A673 (cell line): ENCODE data around the gene DENND1A. TPM values are rescaled to one million over a fixed set of nuclear protein-coding genes. Genes with fewer than 3 reads are reported as not detected.

Source experiments
- BruUV-seq: library from RNA; stranded (reverse); fragments of 400-500 nt; replicated peaks from 2 replicates; lab custom pipeline; 2021; lab: Mats Ljungman, UMichigan
- CTCF ChIA-PET: fragments of 300-600 bp; sonication (Branson Sonifier 250); formaldehyde crosslinking; loops from one replicate; lab custom pipeline; 2022; ENCODE audit warnings: antibody characterized with exemption; lab: Charles Lee
- POLR2A ChIA-PET: fragments of 300-600 bp; sonication (Branson Sonifier 250); formaldehyde crosslinking; loops from one replicate; lab custom pipeline; 2022; ENCODE audit warnings: antibody characterized with exemption; ENCODE audit not compliant: low non-redundant PET; lab: Charles Lee
- DNase-seq: peaks from one replicate; pipeline ENCODE4 v3.0.0-alpha.2; 2015; ENCODE audit warnings: low spot score
- H3K27ac ChIP-seq: fragments of 200-600 bp; sonication (generic); 2 replicates; pipeline ENCODE4 v1.5.1; 2016; ENCODE audit warnings: mixed run types, low read depth, mild to moderate bottlenecking, mixed read lengths, antibody characterized with exemption, low read length; ENCODE audit not compliant: poor library complexity, severe bottlenecking
- H3K27me3 ChIP-seq: fragments of 200-600 bp; sonication (generic); replicated peaks from 2 replicates; pipeline ENCODE4 v1.6.1; 2017; ENCODE audit warnings: mixed run types, low read depth, mild to moderate bottlenecking, mixed read lengths, antibody characterized with exemption, low read length; ENCODE audit not compliant: insufficient read depth, poor library complexity
- H3K36me3 ChIP-seq: fragments of 200-600 bp; sonication (generic); 2 replicates; pipeline ENCODE4 v1.6.1; 2016; ENCODE audit warnings: mixed run types, mild to moderate bottlenecking, mixed read lengths, antibody characterized with exemption, low read length; ENCODE audit not compliant: insufficient read depth, poor library complexity, severe bottlenecking
- H3K4me1 ChIP-seq: fragments of 200-600 bp; sonication (generic); 2 replicates; pipeline ENCODE4 v1.6.1; 2017; ENCODE audit warnings: mixed run types, mild to moderate bottlenecking, mixed read lengths, antibody characterized with exemption, low read length; ENCODE audit not compliant: insufficient read depth, poor library complexity, severe bottlenecking
- H3K4me3 ChIP-seq: fragments of 200-600 bp; sonication (generic); 2 replicates; pipeline ENCODE4 v1.5.1; 2016; ENCODE audit warnings: low read depth, mixed run types, mild to moderate bottlenecking, mixed read lengths, low read length; ENCODE audit not compliant: poor library complexity, severe bottlenecking
- H3K9me3 ChIP-seq: fragments of 200-600 bp; sonication (generic); 2 replicates; pipeline ENCODE4 v1.6.1; 2016; ENCODE audit warnings: mixed run types, low read depth, mild to moderate bottlenecking, mixed read lengths, antibody characterized with exemption, low read length; ENCODE audit not compliant: poor library complexity, severe bottlenecking
- EZH2 ChIP-seq: fragments of 200-600 bp; sonication (generic); IDR thresholded peaks from 2 replicates; pipeline ENCODE4 v1.6.1; 2017; ENCODE audit warnings: borderline replicate concordance, low read depth, mild to moderate bottlenecking, mixed read lengths, antibody characterized with exemption, low read length; ENCODE audit not compliant: poor library complexity, severe bottlenecking
- intact Hi-C: fragments of 100-400 bp; cut with micrococcal nuclease; formaldehyde crosslinking; loops from one replicate; pipeline ENCODE4 v1.10.0; 2022; ENCODE audit not compliant: unreplicated experiment
- total RNA-seq: library from RNA; stranded (reverse); gene quantifications from 2 replicates; pipeline ENCODE4 v1.2.3, GENCODE V29; 2021
- TF ChIP-seq, protein P1 (sequence below): fragments of 300-800, 200-600 bp; sonication (generic); conservative IDR thresholded peaks from 2 replicates; pipeline ENCODE4 v1.5.1; 2017; ENCODE audit warnings: low read depth, mild to moderate bottlenecking, antibody characterized with exemption, low read length, moderate library complexity, mixed read lengths

The DENND1A gene
- total RNA-seq, 1 experiment from 2014 or later: 12.0 TPM

DNA sequence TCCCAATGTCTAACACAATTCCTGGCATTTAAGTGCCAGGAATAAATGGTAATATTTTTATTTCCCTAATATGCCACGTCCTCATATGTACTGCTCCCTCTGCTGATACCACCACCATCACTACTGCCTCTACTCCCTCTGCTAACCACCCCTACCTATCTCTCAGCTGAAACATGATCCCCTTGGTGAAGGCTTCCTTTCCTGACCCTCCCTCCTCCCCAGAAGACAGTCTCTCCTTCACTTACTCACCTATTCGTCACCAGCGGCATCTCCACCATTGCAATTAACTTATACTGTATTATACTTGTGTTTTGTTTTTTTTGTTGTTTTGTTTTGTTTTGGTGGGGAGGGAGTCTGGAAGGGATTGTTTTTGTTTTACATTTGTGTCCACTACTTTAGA lies 4.8 kb downstream of the DENND1A start:
- ChIA-PET CTCF (no interaction called here), POLR2A (no interaction called here)
- Histone ChIP-seq H3K4me1 (peaks cover 44% of the 10 kb centered on the region), H3K36me3 (no peaks in the 10 kb centered on the region), H3K27me3 (no peaks in the 10 kb centered on the region), H3K4me3 (no peak overlapping the region), H3K27ac (no peak overlapping the region), H3K9me3 (no peaks in the 10 kb centered on the region)
- TF ChIP-seq EZH2: no peak
- TF ChIP-seq, protein P1, sequence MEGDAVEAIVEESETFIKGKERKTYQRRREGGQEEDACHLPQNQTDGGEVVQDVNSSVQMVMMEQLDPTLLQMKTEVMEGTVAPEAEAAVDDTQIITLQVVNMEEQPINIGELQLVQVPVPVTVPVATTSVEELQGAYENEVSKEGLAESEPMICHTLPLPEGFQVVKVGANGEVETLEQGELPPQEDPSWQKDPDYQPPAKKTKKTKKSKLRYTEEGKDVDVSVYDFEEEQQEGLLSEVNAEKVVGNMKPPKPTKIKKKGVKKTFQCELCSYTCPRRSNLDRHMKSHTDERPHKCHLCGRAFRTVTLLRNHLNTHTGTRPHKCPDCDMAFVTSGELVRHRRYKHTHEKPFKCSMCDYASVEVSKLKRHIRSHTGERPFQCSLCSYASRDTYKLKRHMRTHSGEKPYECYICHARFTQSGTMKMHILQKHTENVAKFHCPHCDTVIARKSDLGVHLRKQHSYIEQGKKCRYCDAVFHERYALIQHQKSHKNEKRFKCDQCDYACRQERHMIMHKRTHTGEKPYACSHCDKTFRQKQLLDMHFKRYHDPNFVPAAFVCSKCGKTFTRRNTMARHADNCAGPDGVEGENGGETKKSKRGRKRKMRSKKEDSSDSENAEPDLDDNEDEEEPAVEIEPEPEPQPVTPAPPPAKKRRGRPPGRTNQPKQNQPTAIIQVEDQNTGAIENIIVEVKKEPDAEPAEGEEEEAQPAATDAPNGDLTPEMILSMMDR: no peak
- DNase-seq: no peak
- intact Hi-C loops: no loop called here
- BruUV-seq: no TSS peak

GRCh38 chr9:123924727-123925126 lies 5.2 kb downstream of the DENND1A start:
- no peak overlapping the region for H3K27ac ChIP-seq
- no TSS peak for BruUV-seq
- TF ChIP-seq, protein P1: no peak
- TF ChIP-seq EZH2: no peak
- no peaks in the 10 kb centered on the region for H3K36me3 ChIP-seq
- DNase-seq: no peak
- peaks cover 44% of the 10 kb centered on the region for H3K4me1 ChIP-seq
- no peak overlapping the region for H3K4me3 ChIP-seq
- ChIA-PET CTCF (no interaction called here), POLR2A (no interaction called here)
- H3K27me3 ChIP-seq: no peaks in the 10 kb centered on the region
- H3K9me3 ChIP-seq: no peaks in the 10 kb centered on the region
- intact Hi-C loops: no loop called here

DNA sequence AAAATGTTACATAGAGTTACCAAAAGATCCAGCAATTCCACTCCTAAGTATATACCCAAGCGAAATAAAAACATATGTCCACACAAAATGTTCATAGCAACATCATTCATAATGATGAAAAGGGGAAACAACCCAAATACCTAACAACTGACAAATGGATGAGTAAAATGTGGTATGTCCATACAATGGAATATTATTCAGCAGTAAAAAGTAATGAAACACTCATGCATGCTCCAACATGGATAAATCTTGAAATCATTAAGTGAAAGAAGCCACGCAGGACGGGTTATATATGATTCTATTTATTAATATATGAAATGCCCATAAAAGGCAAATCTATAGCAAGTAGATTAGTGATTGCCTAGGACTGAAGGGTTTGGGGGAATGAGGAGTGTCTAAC lies 6.0 kb downstream of the DENND1A start:
- intact Hi-C loops: no loop called here
- no peak for DNase-seq
- Histone ChIP-seq H3K27ac (no peak overlapping the region), H3K9me3 (no peaks in the 10 kb centered on the region), H3K27me3 (no peaks in the 10 kb centered on the region), H3K36me3 (no peaks in the 10 kb centered on the region), H3K4me3 (no peak overlapping the region), H3K4me1 (peaks cover 39% of the 10 kb centered on the region)
- ChIA-PET CTCF (no interaction called here), POLR2A (no interaction called here)
- no TSS peak for BruUV-seq
- no peak for TF ChIP-seq EZH2
- TF ChIP-seq, protein P1: no peak
